ENCODE measurements around the gene BTNL9.

The BTNL9 gene

DNA sequence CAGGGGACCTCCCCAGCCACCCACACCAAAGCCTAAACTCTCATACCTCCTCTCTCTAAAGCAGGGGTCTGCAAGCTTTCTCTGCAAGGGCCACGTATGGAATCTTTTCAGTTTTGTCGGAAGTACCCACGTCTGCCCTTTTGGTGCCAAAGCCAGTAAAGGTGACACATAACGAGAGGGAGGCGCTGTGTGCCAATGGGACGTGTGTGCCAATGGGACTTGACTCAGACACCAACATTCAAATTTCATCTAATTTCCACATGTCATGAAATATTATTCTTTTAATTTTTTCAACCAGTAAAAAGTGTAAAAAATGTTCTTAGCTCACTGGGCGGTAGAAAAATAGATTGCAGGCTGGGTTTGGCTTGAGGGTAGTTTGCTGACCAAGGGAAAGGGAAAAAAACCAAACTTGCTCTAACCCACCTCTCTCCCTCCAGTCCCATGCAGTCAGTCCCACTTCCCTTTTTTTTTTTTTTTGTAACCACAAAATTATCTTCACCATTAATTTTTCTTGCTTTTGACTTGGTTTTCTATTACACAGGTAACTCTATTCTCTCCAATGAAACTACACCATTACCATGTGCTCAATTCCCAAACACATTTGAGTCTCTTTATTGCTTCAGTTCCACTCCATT is 65.4 kb downstream of the BTNL9 start:
- in situ Hi-C loops (cut with MboI; ENCODE audit: low pct_unique_long_range_greater_than_20kb, low sequenced_read_pairs, unreplicated experiment) = no loop called here
- TF ChIP-seq, protein P1, sequence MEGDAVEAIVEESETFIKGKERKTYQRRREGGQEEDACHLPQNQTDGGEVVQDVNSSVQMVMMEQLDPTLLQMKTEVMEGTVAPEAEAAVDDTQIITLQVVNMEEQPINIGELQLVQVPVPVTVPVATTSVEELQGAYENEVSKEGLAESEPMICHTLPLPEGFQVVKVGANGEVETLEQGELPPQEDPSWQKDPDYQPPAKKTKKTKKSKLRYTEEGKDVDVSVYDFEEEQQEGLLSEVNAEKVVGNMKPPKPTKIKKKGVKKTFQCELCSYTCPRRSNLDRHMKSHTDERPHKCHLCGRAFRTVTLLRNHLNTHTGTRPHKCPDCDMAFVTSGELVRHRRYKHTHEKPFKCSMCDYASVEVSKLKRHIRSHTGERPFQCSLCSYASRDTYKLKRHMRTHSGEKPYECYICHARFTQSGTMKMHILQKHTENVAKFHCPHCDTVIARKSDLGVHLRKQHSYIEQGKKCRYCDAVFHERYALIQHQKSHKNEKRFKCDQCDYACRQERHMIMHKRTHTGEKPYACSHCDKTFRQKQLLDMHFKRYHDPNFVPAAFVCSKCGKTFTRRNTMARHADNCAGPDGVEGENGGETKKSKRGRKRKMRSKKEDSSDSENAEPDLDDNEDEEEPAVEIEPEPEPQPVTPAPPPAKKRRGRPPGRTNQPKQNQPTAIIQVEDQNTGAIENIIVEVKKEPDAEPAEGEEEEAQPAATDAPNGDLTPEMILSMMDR (IDR thresholded peaks at IDR 0.05; ENCODE audit: extremely low read depth, insufficient read depth, missing control alignments) = no peak
- no peak for DNase-seq (ENCODE audit: low spot score)

DNA sequence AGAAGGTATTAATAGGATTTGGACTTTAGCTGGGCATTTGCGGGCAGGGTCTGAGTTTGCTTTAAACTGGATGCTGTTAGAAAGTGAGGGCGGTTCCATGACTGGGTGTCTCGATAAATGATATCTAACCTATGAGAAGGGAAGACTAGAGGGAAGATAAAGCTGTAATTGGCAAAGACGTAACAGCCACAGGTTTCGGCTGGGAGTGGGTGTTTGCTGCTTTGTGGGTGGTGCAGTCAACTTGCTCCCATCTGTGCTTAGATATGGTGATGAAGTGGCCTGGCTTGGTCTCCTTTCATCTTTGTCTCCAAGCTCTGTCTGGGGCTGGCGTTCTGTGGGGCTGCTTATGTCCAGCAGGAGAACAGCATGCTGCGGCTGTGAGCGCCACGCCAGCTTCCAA is 67.6 kb downstream of the BTNL9 start:
- in situ Hi-C loops (cut with MboI; ENCODE audit: low pct_unique_long_range_greater_than_20kb, low sequenced_read_pairs, unreplicated experiment) = no loop called here
- no peak for DNase-seq (ENCODE audit: low spot score)
- TF ChIP-seq, protein P1 (IDR thresholded peaks at IDR 0.05; ENCODE audit: extremely low read depth, insufficient read depth, missing control alignments) = no peak

DNA sequence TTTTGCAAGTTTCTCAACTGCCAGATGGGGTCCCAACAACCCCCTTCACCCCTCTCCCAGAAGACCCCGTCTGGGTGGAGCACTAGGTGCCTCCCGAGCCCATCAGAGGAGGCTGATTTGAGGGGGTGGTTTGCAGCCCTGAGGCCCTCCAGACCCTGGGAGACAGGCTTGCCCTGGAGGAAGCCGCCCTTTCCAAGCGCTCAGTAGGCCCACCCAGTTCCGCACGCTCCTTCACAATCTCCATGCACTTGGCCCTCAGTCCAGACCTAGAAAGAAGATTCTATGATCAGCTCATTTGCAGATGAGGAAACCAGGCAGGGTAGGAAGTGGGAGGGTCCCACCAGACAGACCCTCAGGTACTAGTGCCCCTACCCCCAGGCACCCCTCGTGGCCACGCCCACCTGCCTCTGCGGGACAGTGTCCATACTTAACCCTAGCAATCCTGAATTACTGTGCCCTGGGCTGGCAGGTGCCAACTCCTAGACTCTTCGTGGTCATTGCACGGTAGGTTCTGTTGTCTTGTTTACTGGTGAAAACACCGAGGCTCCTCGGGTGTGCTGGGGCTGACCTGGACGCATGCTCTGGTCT is 68.6 kb downstream of the BTNL9 start:
- TF ChIP-seq, protein P1 (IDR thresholded peaks at IDR 0.05; ENCODE audit: extremely low read depth, insufficient read depth, missing control alignments) = no peak
- in situ Hi-C loops (cut with MboI; ENCODE audit: low pct_unique_long_range_greater_than_20kb, low sequenced_read_pairs, unreplicated experiment) = no loop called here
- no peak for DNase-seq (ENCODE audit: low spot score)

DNA sequence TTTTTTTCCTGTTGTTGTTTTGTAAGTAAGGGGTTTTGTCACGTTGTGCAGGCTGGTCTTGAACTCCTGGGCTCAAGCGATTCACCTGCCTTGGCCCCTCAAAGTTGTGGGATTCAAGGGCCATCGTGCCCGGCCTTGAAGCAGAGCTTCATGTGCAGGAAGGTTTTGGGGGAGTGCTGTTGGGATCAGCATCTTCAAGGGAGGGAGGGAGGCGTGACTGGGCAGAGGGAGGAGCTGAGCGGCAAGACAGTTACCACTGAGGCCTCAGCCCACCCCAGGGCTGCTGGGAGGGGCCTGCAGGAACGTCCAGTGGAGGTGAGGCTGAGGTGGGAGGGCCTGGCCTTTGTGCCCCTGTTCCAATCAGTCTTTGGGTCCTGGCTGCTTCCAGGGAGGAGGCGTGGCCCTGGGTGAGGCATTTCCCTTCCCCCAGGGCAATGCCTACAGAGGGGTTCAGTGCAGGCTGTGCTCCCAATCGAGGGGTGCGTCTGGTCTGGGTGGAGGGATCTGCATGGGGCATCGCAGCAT is 69.5 kb downstream of the BTNL9 start:
- in situ Hi-C loops (cut with MboI; ENCODE audit: low pct_unique_long_range_greater_than_20kb, low sequenced_read_pairs, unreplicated experiment) = no loop called here
- DNase-seq (ENCODE audit: low spot score) = no peak

DNA sequence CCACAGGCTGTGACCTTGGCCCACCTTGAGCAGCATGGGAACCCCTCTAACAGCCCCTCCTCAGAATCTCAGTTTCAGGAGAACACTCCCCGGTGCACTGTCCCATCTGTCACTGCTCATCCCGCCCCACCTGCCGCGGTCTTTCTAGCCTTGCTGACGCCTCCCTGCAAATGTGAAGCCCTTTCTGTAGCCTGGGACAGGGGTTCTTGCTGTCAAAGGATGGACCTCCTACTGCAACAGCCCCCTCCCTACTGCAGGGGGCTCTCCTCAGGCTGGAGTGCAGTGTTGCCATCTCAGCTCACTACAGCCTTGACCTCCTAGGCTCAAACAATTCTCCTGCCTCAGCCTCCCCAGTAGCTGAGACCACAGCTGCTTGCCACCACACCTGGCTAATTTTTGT is 70.9 kb downstream of the BTNL9 start:
- in situ Hi-C loops (cut with MboI; ENCODE audit: low pct_unique_long_range_greater_than_20kb, low sequenced_read_pairs, unreplicated experiment) = no loop called here
- TF ChIP-seq, protein P1 (IDR thresholded peaks at IDR 0.05; ENCODE audit: extremely low read depth, insufficient read depth, missing control alignments) = no peak
- DNase-seq (ENCODE audit: low spot score) = no peak

More for the DNA sequence above, 69.5 kb downstream of the BTNL9 start:
- TF ChIP-seq, protein P1 (IDR thresholded peaks at IDR 0.05; ENCODE audit: extremely low read depth, insufficient read depth, missing control alignments) = no peak

Measured in GM13977 (cell line).